IMR-90 (cell line): ENCODE results near the gene CACNA1I. TPM values are rescaled to one million over a fixed set of nuclear protein-coding genes. Genes with fewer than 3 reads are reported as not detected.

Experiments
- ATAC-seq: fragments of 200-7000 bp; cut with Tn5 transposase; 2 replicates; pipeline ENCODE4 v1.9.1; 2020; ENCODE audit warnings: low read depth, mild to moderate bottlenecking, moderate library complexity
- BruUV-seq: library from RNA; stranded (reverse); fragments of 400-500 nt; replicated peaks from 2 replicates; lab custom pipeline; 2021; lab: Mats Ljungman, UMichigan
- CTCF ChIA-PET: fragments of 300-600 bp; formaldehyde crosslinking; extraction: SDS; loops from one replicate; lab custom pipeline; 2021; ENCODE audit warnings: antibody characterized with exemption; lab: Yijun Ruan, JAX
- POLR2A ChIA-PET: fragments of 300-600 bp; sonication (Branson Sonifier 250); formaldehyde crosslinking; loops from one replicate; lab custom pipeline; 2022; ENCODE audit warnings: antibody characterized with exemption; ENCODE audit not compliant: unreplicated experiment; lab: Charles Lee
- DNase-seq: peaks from one replicate; pipeline ENCODE4 v3.0.0; 2013
- H2AFZ ChIP-seq: replicated peaks from 2 replicates; pipeline ENCODE3; 2013; ENCODE audit warnings: low read length, mild to moderate bottlenecking; ENCODE audit not compliant: poor library complexity
- H2AK5ac ChIP-seq: 2 replicates; pipeline ENCODE4 v1.6.1; 2013; ENCODE audit warnings: low read depth, low read length, inconsistent platforms
- H2AK9ac ChIP-seq: replicated peaks from 2 replicates; pipeline ENCODE3; 2013; ENCODE audit warnings: mild to moderate bottlenecking, low read depth, low read length, moderate library complexity; ENCODE audit not compliant: poor library complexity
- H2BK120ac ChIP-seq: 2 replicates; pipeline ENCODE4 v1.6.1; 2013; ENCODE audit warnings: low read depth, low read length, inconsistent platforms
- H2BK15ac ChIP-seq: 3 replicates; pipeline ENCODE4 v1.6.1; 2013; ENCODE audit warnings: low read depth, low read length, inconsistent platforms
- H2BK20ac ChIP-seq: 2 replicates; pipeline ENCODE4 v1.6.1; 2013; ENCODE audit warnings: low read depth, mild to moderate bottlenecking, inconsistent platforms, low read length, moderate library complexity
- H2BK5ac ChIP-seq: 2 replicates; pipeline ENCODE4 v1.6.1; 2013; ENCODE audit warnings: mild to moderate bottlenecking, low read depth, low read length, inconsistent platforms; ENCODE audit not compliant: poor library complexity, severe bottlenecking
- H3K14ac ChIP-seq: replicated peaks from 2 replicates; pipeline ENCODE4 v1.6.1; 2013; ENCODE audit warnings: low read depth, low read length, inconsistent platforms
- H3K18ac ChIP-seq: 2 replicates; pipeline ENCODE4 v1.6.1; 2013; ENCODE audit warnings: low read depth, low read length, control low read depth
- H3K23ac ChIP-seq: 2 replicates; pipeline ENCODE4 v1.6.1; 2013; ENCODE audit warnings: low read depth, low read length, inconsistent platforms
- H3K27ac ChIP-seq: 2 replicates; pipeline ENCODE4 v1.5.1; 2013; ENCODE audit warnings: mild to moderate bottlenecking, control low read depth, low read length; ENCODE audit not compliant: insufficient read depth
- H3K27me3 ChIP-seq: 2 replicates; pipeline ENCODE4 v1.6.1; 2013; ENCODE audit warnings: low read length; ENCODE audit not compliant: control insufficient read depth, insufficient read depth
- H3K36me3 ChIP-seq: 2 replicates; pipeline ENCODE4 v1.6.1; 2013; ENCODE audit warnings: low read length, mixed read lengths; ENCODE audit not compliant: control insufficient read depth, insufficient read depth
- H3K4ac ChIP-seq: 2 replicates; pipeline ENCODE4 v1.6.1; 2013; ENCODE audit warnings: low read depth, low read length, inconsistent platforms
- H3K4me1 ChIP-seq: 2 replicates; pipeline ENCODE4 v1.6.1; 2013; ENCODE audit warnings: low read length, mixed read lengths; ENCODE audit not compliant: control insufficient read depth, insufficient read depth
- H3K4me2 ChIP-seq: 2 replicates; pipeline ENCODE4 v1.6.1; 2013; ENCODE audit warnings: low read depth, mild to moderate bottlenecking, control low read depth, low read length, moderate library complexity
- H3K4me3 ChIP-seq: 2 replicates; pipeline ENCODE4 v1.5.1; 2013; ENCODE audit warnings: low read depth, mild to moderate bottlenecking, control low read depth, low read length, moderate library complexity; ENCODE audit not compliant: insufficient read depth
- H3K56ac ChIP-seq: 2 replicates; pipeline ENCODE4 v1.6.1; 2013; ENCODE audit warnings: low read length, inconsistent platforms; ENCODE audit not compliant: insufficient read depth; ENCODE audit errors: extremely low read depth
- H3K79me1 ChIP-seq, 2 experiments: 2 replicates each; pipeline ENCODE4 v1.6.1; 2013; ENCODE audit warnings: low read length in 2 of 2, inconsistent platforms in 1 of 2, low read depth in 1 of 2
- H3K9ac ChIP-seq: 2 replicates; pipeline ENCODE4 v1.6.1; 2013; ENCODE audit warnings: low read depth, low read length, control low read depth
- H3K9me1 ChIP-seq: 2 replicates; pipeline ENCODE4 v1.6.1; 2013; ENCODE audit warnings: low read length, inconsistent platforms; ENCODE audit not compliant: insufficient read depth
- H3K9me3 ChIP-seq: 2 replicates; pipeline ENCODE4 v1.6.1; 2013; ENCODE audit warnings: low read length; ENCODE audit not compliant: control insufficient read depth, insufficient read depth
- H4K20me1 ChIP-seq: 2 replicates; pipeline ENCODE4 v1.6.1; 2013; ENCODE audit warnings: low read length, inconsistent platforms; ENCODE audit not compliant: insufficient read depth
- H4K5ac ChIP-seq: 2 replicates; pipeline ENCODE4 v1.6.1; 2013; ENCODE audit warnings: mild to moderate bottlenecking, low read depth, low read length, control low read depth
- H4K8ac ChIP-seq, 2 experiments: 2 replicates each; pipeline ENCODE4 v1.6.1; 2013; ENCODE audit warnings: low read depth in 2 of 2, low read length in 2 of 2, control low read depth in 1 of 2, inconsistent platforms in 1 of 2
- H4K91ac ChIP-seq: 2 replicates; pipeline ENCODE4 v1.6.1; 2013; ENCODE audit warnings: low read depth, low read length, inconsistent platforms; ENCODE audit not compliant: insufficient read depth
- CEBPB ChIP-seq: IDR thresholded peaks from 2 replicates; pipeline ENCODE4 v1.6.1; 2012; ENCODE audit warnings: low read depth, low read length, improper control_type of control experiment
- CHD1 ChIP-seq: IDR thresholded peaks from 2 replicates; pipeline ENCODE4 v1.6.1; 2012; ENCODE audit warnings: low read depth, low read length, improper control_type of control experiment
- ELK1 ChIP-seq: fragments of 150-350 bp; IDR thresholded peaks from 2 replicates; pipeline ENCODE4 v1.6.1; 2016; ENCODE audit warnings: low read depth, mild to moderate bottlenecking, low read length, moderate library complexity, borderline replicate concordance
- FOS ChIP-seq: fragments of 150-350 bp; IDR thresholded peaks from 2 replicates; pipeline ENCODE4 v1.6.1; 2016; ENCODE audit warnings: low read depth, low read length
- MAFK ChIP-seq: IDR thresholded peaks from 2 replicates; pipeline ENCODE4 v1.6.1; 2012; ENCODE audit warnings: low read depth, low read length, improper control_type of control experiment
- MAZ ChIP-seq: IDR thresholded peaks from 2 replicates; pipeline ENCODE4 v1.6.1; 2012; ENCODE audit warnings: low read depth, mild to moderate bottlenecking, low read length, improper control_type of control experiment, moderate library complexity, borderline replicate concordance
- MXI1 ChIP-seq: IDR thresholded peaks from 2 replicates; pipeline ENCODE4 v1.6.1; 2012; ENCODE audit warnings: low read depth, mild to moderate bottlenecking, low read length, moderate library complexity, borderline replicate concordance
- NFE2L2 ChIP-seq: fragments of 150-350 bp; IDR thresholded peaks from 2 replicates; pipeline ENCODE4 v1.6.1; 2016; ENCODE audit warnings: low read depth, mild to moderate bottlenecking, low read length
- POLR2A ChIP-seq: IDR thresholded peaks from 2 replicates; pipeline ENCODE4 v1.6.1; 2012; ENCODE audit warnings: mild to moderate bottlenecking, low read depth, low read length
- RFX5 ChIP-seq: IDR thresholded peaks from 2 replicates; pipeline ENCODE4 v1.8.0; 2012; ENCODE audit warnings: low read depth, mild to moderate bottlenecking, low read length, moderate library complexity
- SMC3 ChIP-seq: fragments of 150-350 bp; IDR thresholded peaks from 2 replicates; pipeline ENCODE4 v1.6.1; 2016; ENCODE audit warnings: low read depth, mild to moderate bottlenecking, antibody characterized with exemption, low read length, moderate library complexity
- USF2 ChIP-seq: fragments of 150-350 bp; IDR thresholded peaks from 2 replicates; pipeline ENCODE4 v1.6.1; 2017; ENCODE audit warnings: mild to moderate bottlenecking, antibody characterized with exemption, low read length, low read depth
- WGBS, 2 experiments: methylation state at CpG; one replicate each; pipeline versions ENCODE4 v1.1.5 to v1.1.7; 2013; ENCODE audit warnings: missing lambda C conversion rate in 2 of 2; ENCODE audit not compliant: insufficient read length in 1 of 2; ENCODE audit errors: extremely low coverage in 2 of 2; 5-methylcytosine and 5-hydroxymethylcytosine counted together
- dilution Hi-C: fragments of 300-500 bp; cut with HindIII; formaldehyde crosslinking; loops from one replicate; pipeline ENCODE4 v1.14.3; 2018; ENCODE audit warnings: low sequenced_read_pairs; ENCODE audit not compliant: unreplicated experiment
- in situ Hi-C: fragments of 300-500 bp; cut with MboI; formaldehyde crosslinking; loops from 3 replicates; pipeline ENCODE4 v1.14.3; 2019; ENCODE audit warnings: low sequenced_read_pairs, inconsistent platforms, mixed read lengths
- intact Hi-C: fragments of 100-400 bp; cut with micrococcal nuclease; formaldehyde crosslinking; loops from 2 replicates; pipeline ENCODE4 v1.10.0; 2022
- polyA plus RNA-seq, 3 experiments: library from polyadenylated mRNA; depleted of rRNA; stranded (reverse); fragments of >200 nt; gene quantifications; 2 replicates each; pipeline ENCODE4 v1.2.3, GENCODE V29; 2012; ENCODE audit warnings: low replicate concordance in 1 of 3
- total RNA-seq: library from RNA; depleted of rRNA; stranded (reverse); fragments of >200 nt; gene quantifications from 2 replicates; pipeline ENCODE4 v1.2.3, GENCODE V29; 2012
- TF ChIP-seq, protein P1 (sequence below): conservative IDR thresholded peaks from 2 replicates; pipeline ENCODE4 v1.5.1; 2012; ENCODE audit warnings: mild to moderate bottlenecking, low read depth, low read length, improper control_type of control experiment

CACNA1I gene
- total and polyA plus RNA-seq, 2 of the 4 experiments (the other 2 are of a cell fraction): under 0.01 to 0.02 TPM

DNA sequence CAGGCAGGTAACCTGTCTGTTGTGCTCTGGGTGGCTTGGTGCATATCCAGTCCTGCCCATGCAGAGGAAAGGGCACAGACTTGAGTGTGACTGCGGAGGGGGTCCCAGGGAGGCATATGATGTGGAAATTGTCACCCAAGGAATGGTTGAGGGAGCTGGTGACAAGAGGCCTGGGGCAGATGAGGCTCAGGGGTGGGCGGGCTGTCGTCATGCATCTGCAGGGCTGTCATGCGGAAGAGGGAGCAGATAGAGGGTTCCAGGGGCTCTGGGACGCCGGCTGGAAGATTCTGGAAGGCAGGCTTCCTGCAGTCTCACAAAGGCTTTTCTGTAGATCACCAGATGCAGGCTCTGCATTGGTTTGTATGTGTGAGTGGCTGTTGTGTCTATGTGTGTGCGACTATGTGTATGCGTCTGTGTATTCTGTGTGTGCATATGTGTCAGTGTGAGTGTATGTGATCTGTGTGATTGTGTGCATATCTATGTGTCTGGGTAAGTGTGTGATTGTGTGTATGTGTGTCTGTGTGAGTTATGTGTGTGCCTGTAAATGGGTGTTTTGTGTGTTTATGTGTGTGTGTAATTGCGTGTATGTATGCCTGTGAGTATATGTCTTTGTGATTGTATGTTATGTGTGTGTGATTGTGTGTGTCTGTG lies 7.6 kb upstream of the CACNA1I start:
- H4K8ac ChIP-seq: no peak overlapping the region
- in situ Hi-C loops: no loop called here
- H2AK5ac ChIP-seq: no peak overlapping the region
- H4K20me1 ChIP-seq: no peaks in the 10 kb centered on the region
- H3K14ac ChIP-seq: no peak overlapping the region
- no peak overlapping the region for H2AFZ ChIP-seq
- WGBS, 2 experiments: 69 to 100% methylated on average over 1 to 8 of the region's 9 CpGs
- no peak for DNase-seq
- peaks cover 9% of the 10 kb centered on the region for H3K9me1 ChIP-seq
- intact Hi-C loops: no loop called here
- no peaks in the 10 kb centered on the region for H3K79me1 ChIP-seq
- dilution Hi-C loops: no loop called here
- H4K91ac ChIP-seq: no peak overlapping the region
- no peak overlapping the region for H3K4me2 ChIP-seq
- H3K23ac ChIP-seq: no peak overlapping the region
- peaks cover 50% of the 10 kb centered on the region for H3K27me3 ChIP-seq
- H3K4me1 ChIP-seq: peaks cover 2% of the 10 kb centered on the region; the same call in 1 of the 2 replicates
- H3K56ac ChIP-seq: no peak overlapping the region
- no peak overlapping the region for H3K18ac ChIP-seq
- H3K36me3 ChIP-seq: no peaks in the 10 kb centered on the region
- no peak overlapping the region for H3K9ac ChIP-seq
- H2BK20ac ChIP-seq: no peak overlapping the region
- H2BK5ac ChIP-seq: peak overlapping the region; percentile 67
- ChIA-PET CTCF (interaction anchor here (1.2 kb wide), 1 partner anchor 462 kb away, joined by 3 read pairs; no protein-coding TSS in a partner anchor), POLR2A (no interaction called here)
- H2BK120ac ChIP-seq: no peak overlapping the region
- H3K4me3 ChIP-seq: no peak overlapping the region
- no peak overlapping the region for H2BK15ac ChIP-seq
- no peak overlapping the region for H3K4ac ChIP-seq
- no TSS peak for BruUV-seq
- no peak overlapping the region for H2AK9ac ChIP-seq
- no peak for ATAC-seq
- H4K5ac ChIP-seq: no peak overlapping the region
- no peaks in the 10 kb centered on the region for H3K9me3 ChIP-seq
- TF ChIP-seq MXI1: no peak
- TF ChIP-seq SMC3: no peak
- no peak for TF ChIP-seq RFX5
- TF ChIP-seq ELK1: no peak
- TF ChIP-seq USF2: no peak
- TF ChIP-seq CHD1: no peak
- no peak for TF ChIP-seq POLR2A
- TF ChIP-seq MAZ: no peak
- no peak for TF ChIP-seq NFE2L2
- TF ChIP-seq MAFK: no peak
- TF ChIP-seq, protein P1, sequence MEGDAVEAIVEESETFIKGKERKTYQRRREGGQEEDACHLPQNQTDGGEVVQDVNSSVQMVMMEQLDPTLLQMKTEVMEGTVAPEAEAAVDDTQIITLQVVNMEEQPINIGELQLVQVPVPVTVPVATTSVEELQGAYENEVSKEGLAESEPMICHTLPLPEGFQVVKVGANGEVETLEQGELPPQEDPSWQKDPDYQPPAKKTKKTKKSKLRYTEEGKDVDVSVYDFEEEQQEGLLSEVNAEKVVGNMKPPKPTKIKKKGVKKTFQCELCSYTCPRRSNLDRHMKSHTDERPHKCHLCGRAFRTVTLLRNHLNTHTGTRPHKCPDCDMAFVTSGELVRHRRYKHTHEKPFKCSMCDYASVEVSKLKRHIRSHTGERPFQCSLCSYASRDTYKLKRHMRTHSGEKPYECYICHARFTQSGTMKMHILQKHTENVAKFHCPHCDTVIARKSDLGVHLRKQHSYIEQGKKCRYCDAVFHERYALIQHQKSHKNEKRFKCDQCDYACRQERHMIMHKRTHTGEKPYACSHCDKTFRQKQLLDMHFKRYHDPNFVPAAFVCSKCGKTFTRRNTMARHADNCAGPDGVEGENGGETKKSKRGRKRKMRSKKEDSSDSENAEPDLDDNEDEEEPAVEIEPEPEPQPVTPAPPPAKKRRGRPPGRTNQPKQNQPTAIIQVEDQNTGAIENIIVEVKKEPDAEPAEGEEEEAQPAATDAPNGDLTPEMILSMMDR: no peak
- TF ChIP-seq FOS: no peak
- no peak for TF ChIP-seq CEBPB
- H3K27ac ChIP-seq: no peak overlapping the region
